Natural killer cell (primary cell): ENCODE measurements around the gene ITGA1. TPM values are rescaled to one million over a fixed set of nuclear protein-coding genes. Genes with fewer than 3 reads are reported as not detected.

ENCODE experiments used
- ATAC-seq, 3 donors: fragments of 150-1000 bp in 2 of 3; fragments of 200-7000 bp in 1 of 3; cut with Tn5 transposase; 1 replicate in 1 of 3; 2 replicates in 2 of 3; pipeline ENCODE4 v1.10.0; 2021; ENCODE audit warnings: mild to moderate bottlenecking in 2 of 3, moderate library complexity in 2 of 3
- DNase-seq, 2 donors: peaks; one replicate each; pipeline versions ENCODE4 v3.0.0 to v3.0.0-alpha.2; 2013 to 2021; ENCODE audit warnings: mixed read lengths in 1 of 2
- H3K27ac ChIP-seq: one replicate; pipeline ENCODE4 v1.5.1; 2013; ENCODE audit warnings: mild to moderate bottlenecking, low read length
- H3K27me3 ChIP-seq: one replicate; pipeline ENCODE4 v1.6.1; 2013; ENCODE audit warnings: low read length; ENCODE audit not compliant: control insufficient read depth, insufficient read depth
- H3K36me3 ChIP-seq: one replicate; pipeline ENCODE4 v1.6.1; 2013; ENCODE audit warnings: low read length; ENCODE audit not compliant: control insufficient read depth, insufficient read depth
- H3K4me1 ChIP-seq: one replicate; pipeline ENCODE4 v1.6.1; 2013; ENCODE audit warnings: low read length; ENCODE audit not compliant: control insufficient read depth, insufficient read depth
- H3K4me3 ChIP-seq: one replicate; pipeline ENCODE4 v1.5.1; 2013; ENCODE audit warnings: low read length
- H3K9me3 ChIP-seq: one replicate; pipeline ENCODE4 v1.6.1; 2013; ENCODE audit warnings: low read length; ENCODE audit not compliant: control insufficient read depth, insufficient read depth
- H3K27ac Mint-ChIP-seq, 2 donors: one replicate each; pipeline ENCODE4 v1.8.0; 2022; ENCODE audit warnings: mild to moderate bottlenecking in 2 of 2, mixed read lengths in 2 of 2, moderate library complexity in 1 of 2
- H3K27me3 Mint-ChIP-seq, 2 donors: one replicate each; pipeline ENCODE4 v1.8.0; 2022; ENCODE audit warnings: low read depth in 2 of 2, mixed read lengths in 2 of 2
- H3K36me3 Mint-ChIP-seq: one replicate; pipeline ENCODE4 v1.8.0; 2022; ENCODE audit warnings: mixed read lengths
- H3K4me1 Mint-ChIP-seq, 2 donors: one replicate each; pipeline ENCODE4 v1.8.0; 2022; ENCODE audit warnings: mixed read lengths in 2 of 2
- H3K4me3 Mint-ChIP-seq: one replicate; pipeline ENCODE4 v1.8.0; 2022; ENCODE audit warnings: mild to moderate bottlenecking, moderate library complexity, mixed read lengths
- H3K9me3 Mint-ChIP-seq, 2 donors: one replicate each; pipeline ENCODE4 v1.8.0; 2022; ENCODE audit warnings: mixed read lengths in 2 of 2
- WGBS: methylation state at CpG from one replicate; pipeline ENCODE4 v1.1.7; 2013; ENCODE audit warnings: missing lambda C conversion rate; ENCODE audit not compliant: insufficient coverage; 5-methylcytosine and 5-hydroxymethylcytosine counted together
- intact Hi-C: fragments of 100-400 bp; cut with micrococcal nuclease; formaldehyde crosslinking; loops from one replicate; pipeline ENCODE4 v1.14.2; 2022
- total RNA-seq, 4 donors: library from RNA; stranded (reverse); fragments of 120-200 nt in 1 of 4; gene quantifications; one replicate each; pipeline versions ENCODE4 v1.2.3 to v1.2.4, GENCODE V29; 2013 to 2022
- TF ChIP-seq, protein P1 (sequence below): fragments of 200-600 bp; IDR thresholded peaks from one replicate; pipeline ENCODE4 v1.8.0; 2022; ENCODE audit warnings: antibody characterized with exemption

Gene ITGA1
- total RNA-seq, 3 donors from 2014 or later (not counting 1 experiment from before 2014, with no cell fraction given), result 0.45 to 0.82 (median 0.47) TPM

GRCh38 chr5:52988335-52989024, 200.8 kb downstream of the ITGA1 start:
- 14% methylated on average over 16 of the region's 16 CpGs for WGBS
- peak in 1 of 3 donors; percentile 26 for ATAC-seq
- Histone ChIP-seq H3K27me3 (peaks cover 25% of the 10 kb centered on the region), H3K4me3 (no peak overlapping the region), H3K9me3 (no peaks in the 10 kb centered on the region), H3K36me3 (no peaks in the 10 kb centered on the region), H3K27ac (no peak overlapping the region), H3K4me1 (peaks cover 15% of the 10 kb centered on the region)
- no peaks in the 10 kb centered on the region for H3K36me3 Mint-ChIP-seq
- H3K4me1 Mint-ChIP-seq, result no peaks in the 10 kb centered on the region
- TF ChIP-seq, protein P1, sequence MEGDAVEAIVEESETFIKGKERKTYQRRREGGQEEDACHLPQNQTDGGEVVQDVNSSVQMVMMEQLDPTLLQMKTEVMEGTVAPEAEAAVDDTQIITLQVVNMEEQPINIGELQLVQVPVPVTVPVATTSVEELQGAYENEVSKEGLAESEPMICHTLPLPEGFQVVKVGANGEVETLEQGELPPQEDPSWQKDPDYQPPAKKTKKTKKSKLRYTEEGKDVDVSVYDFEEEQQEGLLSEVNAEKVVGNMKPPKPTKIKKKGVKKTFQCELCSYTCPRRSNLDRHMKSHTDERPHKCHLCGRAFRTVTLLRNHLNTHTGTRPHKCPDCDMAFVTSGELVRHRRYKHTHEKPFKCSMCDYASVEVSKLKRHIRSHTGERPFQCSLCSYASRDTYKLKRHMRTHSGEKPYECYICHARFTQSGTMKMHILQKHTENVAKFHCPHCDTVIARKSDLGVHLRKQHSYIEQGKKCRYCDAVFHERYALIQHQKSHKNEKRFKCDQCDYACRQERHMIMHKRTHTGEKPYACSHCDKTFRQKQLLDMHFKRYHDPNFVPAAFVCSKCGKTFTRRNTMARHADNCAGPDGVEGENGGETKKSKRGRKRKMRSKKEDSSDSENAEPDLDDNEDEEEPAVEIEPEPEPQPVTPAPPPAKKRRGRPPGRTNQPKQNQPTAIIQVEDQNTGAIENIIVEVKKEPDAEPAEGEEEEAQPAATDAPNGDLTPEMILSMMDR, result no peak
- no peaks in the 10 kb centered on the region for H3K9me3 Mint-ChIP-seq
- H3K27ac Mint-ChIP-seq, result no peak overlapping the region
- H3K27me3 Mint-ChIP-seq, result peaks cover 45 to 58% of the 10 kb centered on the region in 2 donors
- no peak for DNase-seq
- intact Hi-C loops, result no loop called here
- H3K4me3 Mint-ChIP-seq, result peak overlapping the region; percentile 67

GRCh38 chr5:52989025-52989780, 201.5 kb downstream of the ITGA1 start, which contains the start of gene ITGA2:
TSS of gene ITGA2 (plus strand) at chr5:52989352. CDS start at chr5:52989469, 117 bp downstream.
- ATAC-seq (peak in 2 of 3 donors; percentile 58 to 64), DNase-seq (peak in 1 of 2 donors; percentile 37)
- H3K27me3 Mint-ChIP-seq, result peaks cover 45 to 51% of the 10 kb centered on the region in 2 donors
- H3K4me1 Mint-ChIP-seq, result no peaks in the 10 kb centered on the region
- H3K9me3 Mint-ChIP-seq, result no peaks in the 10 kb centered on the region
- Histone ChIP-seq H3K36me3 (no peaks in the 10 kb centered on the region), H3K9me3 (no peaks in the 10 kb centered on the region), H3K4me1 (peaks cover 15% of the 10 kb centered on the region), H3K27ac (no peak within 1 kb of the TSS), H3K4me3 (peak within 1 kb of the TSS; percentile 42), H3K27me3 (peaks cover 25% of the 10 kb centered on the region)
- no peaks in the 10 kb centered on the region for H3K36me3 Mint-ChIP-seq
- H3K4me3 Mint-ChIP-seq, result peak within 1 kb of the TSS; percentile 67
- no peak within 1 kb of the TSS for H3K27ac Mint-ChIP-seq
- TF ChIP-seq, protein P1, result no peak
- WGBS, result 1% methylated on average over 64 of the region's 64 CpGs
- intact Hi-C loops, result no loop called here

- Mint-ChIP-seq H3K9me3 (no peaks in the 10 kb centered on the region), H3K27me3 (peaks cover 45 to 49% of the 10 kb centered on the region in 2 donors), H3K27ac (no peak overlapping the region), H3K36me3 (no peaks in the 10 kb centered on the region), H3K4me3 (peak overlapping the region; percentile 56), H3K4me1 (no peaks in the 10 kb centered on the region)
- WGBS, result 10% methylated on average over 27 of the region's 27 CpGs
- Histone ChIP-seq H3K36me3 (no peaks in the 10 kb centered on the region), H3K27ac (no peak overlapping the region), H3K4me1 (peaks cover 15% of the 10 kb centered on the region), H3K4me3 (peak overlapping the region; percentile 42), H3K9me3 (no peaks in the 10 kb centered on the region), H3K27me3 (peaks cover 25% of the 10 kb centered on the region)
- TF ChIP-seq, protein P1, result no peak
- intact Hi-C loops, result no loop called here
- peak in 1 of 2 donors; percentile 49 for DNase-seq
- ATAC-seq, result peak in 1 of 3 donors; percentile 42
Measured at GRCh38 chr5:52989781-52990527, 202.2 kb downstream of the ITGA1 start.
